A549 (cell line): ENCODE data around the gene NPM1. TPM values are rescaled to one million over a fixed set of nuclear protein-coding genes. Genes with fewer than 3 reads are reported as not detected.
"Not testable (repeated sequence)": the region's sequence is repeated elsewhere in the genome, so short reads cannot be mapped to it uniquely, and the experiment has no call there.

Experiments used
- ATAC-seq, 2 experiments: fragments of 200-7000 bp in 1 of 2; fragments of >200 bp in 1 of 2; cut with Nextera tagmentation in 1 of 2; cut with Tn5 transposase in 1 of 2; 3 replicates each; pipeline versions ENCODE4 v1.8.0 to v1.9.1; 2018 to 2020; ENCODE audit warnings: mild to moderate bottlenecking in 1 of 2, moderate library complexity in 1 of 2
- CTCF ChIA-PET: fragments of 300-600 bp; sonication (Branson Sonifier 250); formaldehyde crosslinking; extraction: SDS; loops from one replicate; lab custom pipeline; 2021; ENCODE audit warnings: antibody characterized with exemption, inconsistent platforms; lab: Yijun Ruan, JAX
- POLR2A ChIA-PET: fragments of 350-600 bp; formaldehyde crosslinking; extraction: SDS; loops from one replicate; lab custom pipeline; 2021; ENCODE audit warnings: antibody characterized with exemption, inconsistent platforms; lab: Yijun Ruan, JAX
- DNase-seq, 2 experiments: peaks; one replicate each; pipeline versions ENCODE4 v3.0.0 to v3.0.0-alpha.2; 2011 to 2016; ENCODE audit warnings: low read depth in 1 of 2, low spot score in 1 of 2
- FAIRE-seq: peaks from 2 replicates; lab custom pipeline; 2011; peaks lifted over from hg19 to GRCh38; lab: Jason Lieb, UNC
- H3K27ac ChIP-seq, 2 experiments: fragments of >200 bp; sonication (Bioruptor Twin); formaldehyde crosslinking; 3 replicates each; pipeline ENCODE4 v1.5.1; 2016 to 2017
- H3K4me1 ChIP-seq: fragments of >200 bp; sonication (Bioruptor Twin); formaldehyde crosslinking; 3 replicates; pipeline ENCODE4 v1.6.1; 2016
- H3K4me2 ChIP-seq: fragments of >200 bp; sonication (Bioruptor Twin); formaldehyde crosslinking; 3 replicates; pipeline ENCODE4 v1.6.1; 2016
- H3K4me3 ChIP-seq: fragments of >200 bp; sonication (Bioruptor Twin); formaldehyde crosslinking; 3 replicates; pipeline ENCODE4 v1.5.1; 2016
- H3K9me3 ChIP-seq: fragments of >200 bp; sonication (Bioruptor Twin); formaldehyde crosslinking; 3 replicates; pipeline ENCODE4 v1.6.1; 2016
- ATOH8 ChIP-seq: fragments of 250-450 bp; sonication (Bioruptor Pico); IDR thresholded peaks from 2 replicates; pipeline ENCODE4 v1.5.0; 2020; ENCODE audit warnings: low read depth, mild to moderate bottlenecking, moderate library complexity
- BHLHE40 ChIP-seq: IDR thresholded peaks from 2 replicates; pipeline ENCODE4 v1.6.1; 2012; ENCODE audit warnings: low read depth, low read length, inconsistent platforms
- CEBPB ChIP-seq, 2 experiments: fragments of >200 bp in 1 of 2; sonication (Bioruptor Twin) in 1 of 2; formaldehyde crosslinking in 1 of 2; IDR thresholded peaks; 2 replicates each; pipeline ENCODE4 v1.6.1; 2012 to 2016
- E2F6 ChIP-seq: IDR thresholded peaks from 2 replicates; pipeline ENCODE4 v1.6.1; 2012; ENCODE audit warnings: low read depth, borderline replicate concordance
- EP300 ChIP-seq, 2 experiments: fragments of >200 bp; sonication (Bioruptor Twin); formaldehyde crosslinking; IDR thresholded peaks; 2 replicates in 1 of 2; 3 replicates in 1 of 2; pipeline ENCODE4 v1.6.1; 2016 to 2017
- GATA3 ChIP-seq: IDR thresholded peaks from 2 replicates; pipeline ENCODE4 v1.6.1; 2012; ENCODE audit warnings: borderline replicate concordance
- HES2 ChIP-seq: fragments of >200 bp; sonication (Bioruptor Twin); formaldehyde crosslinking; IDR thresholded peaks from 2 replicates; pipeline ENCODE4 v1.6.1; 2016
- HOXA7 ChIP-seq: fragments of 250-450 bp; sonication (Bioruptor Pico); IDR thresholded peaks from 2 replicates; pipeline ENCODE4 v1.5.0; 2020; ENCODE audit warnings: mild to moderate bottlenecking, moderate library complexity
- MAFK ChIP-seq: fragments of 450-650 bp; IDR thresholded peaks from 2 replicates; pipeline ENCODE4 v1.6.1; 2014; ENCODE audit not compliant: partially characterized antibody
- NFE2L2 ChIP-seq: fragments of 150-350 bp; conservative IDR thresholded peaks from 2 replicates; pipeline ENCODE4 v1.6.1; 2014; ENCODE audit warnings: low read length
- NR3C1 ChIP-seq: fragments of >200 bp; sonication (Bioruptor Twin); formaldehyde crosslinking; IDR thresholded peaks from 3 replicates; pipeline ENCODE4 v1.6.1; 2017
- POLR2A ChIP-seq: IDR thresholded peaks from 2 replicates; pipeline ENCODE4 v1.6.1; 2012; ENCODE audit warnings: mild to moderate bottlenecking, low read length
- RAD21 ChIP-seq, 2 experiments: fragments of >200 bp in 1 of 2; sonication (Bioruptor Twin) in 1 of 2; formaldehyde crosslinking in 1 of 2; IDR thresholded peaks in 1 of 2; conservative IDR thresholded peaks in 1 of 2; 2 replicates in 1 of 2; 3 replicates in 1 of 2; pipeline ENCODE4 v1.6.1; 2012 to 2018; ENCODE audit warnings: inconsistent platforms in 1 of 2
- SMC3 ChIP-seq: fragments of >200 bp; sonication (Bioruptor Twin); formaldehyde crosslinking; IDR thresholded peaks from 3 replicates; pipeline ENCODE4 v1.6.1; 2018; ENCODE audit warnings: inconsistent platforms
- SREBF2 ChIP-seq: fragments of 450-650 bp; IDR thresholded peaks from 2 replicates; pipeline ENCODE4 v1.6.1; 2014; ENCODE audit warnings: mild to moderate bottlenecking, moderate library complexity
- TP53 ChIP-seq: fragments of 250-450 bp; sonication (Bioruptor Pico); IDR thresholded peaks from 2 replicates; pipeline ENCODE4 v1.5.0; 2021; ENCODE audit warnings: mild to moderate bottlenecking, moderate library complexity
- WGBS: methylation state at CpG from one replicate; pipeline ENCODE4 v1.1.6; 2017; ENCODE audit errors: missing lambda C conversion rate; 5-methylcytosine and 5-hydroxymethylcytosine counted together
- polyA plus RNA-seq, 4 experiments: library from polyadenylated mRNA; depleted of rRNA in 3 of 4; stranded (reverse); fragments of >200 nt; fragmentation: RNase III in 1 of 4; extraction: RNeasy Plus Mini Kit Qiagen cat#74134 plus additional on column Dnase treatment in 1 of 4; gene quantifications; 2 replicates in 3 of 4; 3 replicates in 1 of 4; pipeline ENCODE4 v1.2.3, GENCODE V29; 2011 to 2017
- TF ChIP-seq, protein P1 (sequence below): fragments of 150-350 bp; IDR thresholded peaks from 2 replicates; pipeline ENCODE4 v1.6.1; 2014; ENCODE audit warnings: low read depth, mild to moderate bottlenecking, low read length
- TF ChIP-seq, protein P2 (sequence below): fragments of 200-600 bp; sonication (generic); IDR thresholded peaks from 2 replicates; pipeline ENCODE4 v1.6.1; 2016; ENCODE audit warnings: antibody characterized with exemption, mild to moderate bottlenecking, moderate library complexity

NPM1 gene
- polyA plus RNA-seq, 2 of the 4 experiments (the other 2 are of a cell fraction), result 3,380 to 5,196 TPM

GRCh38 chr5:171370881-171371280 is 16.8 kb upstream of the NPM1 start:
- ChIA-PET CTCF (interaction anchor here (0.9 to 2.0 kb wide), 2 partner anchors 16 to 18 kb away, joined by 3 to 6 read pairs; no protein-coding TSS in a partner anchor), POLR2A (interaction anchor here (0.5 kb wide), 1 partner anchor 1132 kb away, joined by 4 read pairs; no protein-coding TSS in a partner anchor)
- 25% methylated on average over 10 of the region's 10 CpGs for WGBS
- ATAC-seq, result peak; percentile 66 to 77; a peak in 5 of 6 replicates
- not testable (repeated sequence) for H3K4me2 ChIP-seq, H3K9me3 ChIP-seq, H3K4me3 ChIP-seq, H3K27ac ChIP-seq, DNase-seq, FAIRE-seq, H3K4me1 ChIP-seq
- peak in 1 of 2 experiments; percentile 10; a peak in 1 of 5 replicates for TF ChIP-seq RAD21 (conservative IDR thresholded peaks at IDR 0.05 in 1 of 2, IDR thresholded peaks at IDR 0.05 in 1 of 2)

GRCh38 chr5:171371326-171371725 is 16.3 kb upstream of the NPM1 start:
- 68% methylated on average over 12 of the region's 13 CpGs for WGBS
- TF ChIP-seq E2F6 (no peak), SMC3 (no peak), SREBF2 (no peak)
- TF ChIP-seq, protein P1, sequence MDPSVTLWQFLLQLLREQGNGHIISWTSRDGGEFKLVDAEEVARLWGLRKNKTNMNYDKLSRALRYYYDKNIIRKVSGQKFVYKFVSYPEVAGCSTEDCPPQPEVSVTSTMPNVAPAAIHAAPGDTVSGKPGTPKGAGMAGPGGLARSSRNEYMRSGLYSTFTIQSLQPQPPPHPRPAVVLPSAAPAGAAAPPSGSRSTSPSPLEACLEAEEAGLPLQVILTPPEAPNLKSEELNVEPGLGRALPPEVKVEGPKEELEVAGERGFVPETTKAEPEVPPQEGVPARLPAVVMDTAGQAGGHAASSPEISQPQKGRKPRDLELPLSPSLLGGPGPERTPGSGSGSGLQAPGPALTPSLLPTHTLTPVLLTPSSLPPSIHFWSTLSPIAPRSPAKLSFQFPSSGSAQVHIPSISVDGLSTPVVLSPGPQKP, result no peak
- FAIRE-seq, result no peak
- Histone ChIP-seq H3K4me2 (no peak overlapping the region), H3K4me1 (no peaks in the 10 kb centered on the region), H3K9me3 (no peaks in the 10 kb centered on the region), H3K4me3 (no peak overlapping the region), H3K27ac (no peak overlapping the region)
- CTCF ChIA-PET, result interaction anchor here (0.9 to 2.0 kb wide), 2 partner anchors 16 to 18 kb away, joined by 3 to 6 read pairs; no protein-coding TSS in a partner anchor
- peak; percentile 44 to 51; a peak in 4 of 6 replicates for ATAC-seq
- POLR2A ChIA-PET, result interaction anchor here (0.5 kb wide), 1 partner anchor 1132 kb away, joined by 4 read pairs; no protein-coding TSS in a partner anchor
- no peak for DNase-seq

- POLR2A ChIA-PET, result interaction anchor here (1.9 kb wide), 1 partner anchor 8 kb away, joined by 6 read pairs; the partner anchor contains the start of gene NPM1
- FAIRE-seq, result no peak
- TF ChIP-seq, protein P2, sequence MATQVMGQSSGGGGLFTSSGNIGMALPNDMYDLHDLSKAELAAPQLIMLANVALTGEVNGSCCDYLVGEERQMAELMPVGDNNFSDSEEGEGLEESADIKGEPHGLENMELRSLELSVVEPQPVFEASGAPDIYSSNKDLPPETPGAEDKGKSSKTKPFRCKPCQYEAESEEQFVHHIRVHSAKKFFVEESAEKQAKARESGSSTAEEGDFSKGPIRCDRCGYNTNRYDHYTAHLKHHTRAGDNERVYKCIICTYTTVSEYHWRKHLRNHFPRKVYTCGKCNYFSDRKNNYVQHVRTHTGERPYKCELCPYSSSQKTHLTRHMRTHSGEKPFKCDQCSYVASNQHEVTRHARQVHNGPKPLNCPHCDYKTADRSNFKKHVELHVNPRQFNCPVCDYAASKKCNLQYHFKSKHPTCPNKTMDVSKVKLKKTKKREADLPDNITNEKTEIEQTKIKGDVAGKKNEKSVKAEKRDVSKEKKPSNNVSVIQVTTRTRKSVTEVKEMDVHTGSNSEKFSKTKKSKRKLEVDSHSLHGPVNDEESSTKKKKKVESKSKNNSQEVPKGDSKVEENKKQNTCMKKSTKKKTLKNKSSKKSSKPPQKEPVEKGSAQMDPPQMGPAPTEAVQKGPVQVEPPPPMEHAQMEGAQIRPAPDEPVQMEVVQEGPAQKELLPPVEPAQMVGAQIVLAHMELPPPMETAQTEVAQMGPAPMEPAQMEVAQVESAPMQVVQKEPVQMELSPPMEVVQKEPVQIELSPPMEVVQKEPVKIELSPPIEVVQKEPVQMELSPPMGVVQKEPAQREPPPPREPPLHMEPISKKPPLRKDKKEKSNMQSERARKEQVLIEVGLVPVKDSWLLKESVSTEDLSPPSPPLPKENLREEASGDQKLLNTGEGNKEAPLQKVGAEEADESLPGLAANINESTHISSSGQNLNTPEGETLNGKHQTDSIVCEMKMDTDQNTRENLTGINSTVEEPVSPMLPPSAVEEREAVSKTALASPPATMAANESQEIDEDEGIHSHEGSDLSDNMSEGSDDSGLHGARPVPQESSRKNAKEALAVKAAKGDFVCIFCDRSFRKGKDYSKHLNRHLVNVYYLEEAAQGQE, result no peak
- TF ChIP-seq NR3C1 (no peak), CEBPB (IDR thresholded peaks at IDR 0.05) (no peak), TP53 (CRISPR knock-in tag) (no peak), SMC3 (no peak), GATA3 (no peak), EP300 (IDR thresholded peaks at IDR 0.05) (no peak), RAD21 (conservative IDR thresholded peaks at IDR 0.05 in 1 of 2, IDR thresholded peaks at IDR 0.05 in 1 of 2) (no peak), HOXA7 (CRISPR knock-in tag) (no peak), BHLHE40 (no peak), NFE2L2 (no peak), ATOH8 (CRISPR knock-in tag) (no peak), POLR2A (no peak), HES2 (no peak), MAFK (no peak)
- TF ChIP-seq, protein P1, result no peak
- TF ChIP-seq, all 56 proteins: peak for 0
- Histone ChIP-seq H3K4me2 (no peak overlapping the region), H3K27ac (no peak overlapping the region), H3K4me3 (no peak overlapping the region), H3K4me1 (no peaks in the 10 kb centered on the region), H3K9me3 (no peaks in the 10 kb centered on the region)
- CTCF ChIA-PET, result interaction anchor here (1.8 kb wide), 1 partner anchor 38 kb away, joined by 6 read pairs; no protein-coding TSS in a partner anchor
- ATAC-seq (no peak), DNase-seq (no peak)
- 88% methylated on average over 7 of the region's 7 CpGs for WGBS
These were observed 7.7 kb upstream of the NPM1 start for GRCh38 chr5:171379961-171380360.

DNA sequence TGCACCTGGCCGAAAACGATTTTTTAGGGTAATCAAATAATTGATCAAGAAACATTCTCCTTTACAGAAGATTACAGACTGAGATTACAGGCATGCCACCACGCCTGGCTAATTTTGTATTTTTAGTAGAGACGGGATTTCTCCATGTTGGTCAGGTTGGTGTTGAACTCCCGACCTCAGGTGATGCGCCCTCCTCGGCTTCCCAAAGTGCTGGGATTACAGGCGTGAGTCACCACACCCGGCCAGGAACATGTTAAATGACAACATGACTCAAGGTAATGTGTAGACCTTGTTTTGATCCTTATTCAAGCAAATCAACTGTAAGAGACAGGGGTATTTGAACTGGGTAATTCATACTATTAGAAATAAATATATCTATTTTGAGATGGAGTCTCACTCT is 3.2 kb upstream of the NPM1 start:
- POLR2A ChIA-PET, H3K4me2 ChIP-seq, H3K4me1 ChIP-seq, H3K4me3 ChIP-seq, ATAC-seq, FAIRE-seq, CTCF ChIA-PET, DNase-seq, H3K9me3 ChIP-seq, H3K27ac ChIP-seq: not testable (repeated sequence)
- 62% methylated on average over 9 of the region's 9 CpGs for WGBS

DNA sequence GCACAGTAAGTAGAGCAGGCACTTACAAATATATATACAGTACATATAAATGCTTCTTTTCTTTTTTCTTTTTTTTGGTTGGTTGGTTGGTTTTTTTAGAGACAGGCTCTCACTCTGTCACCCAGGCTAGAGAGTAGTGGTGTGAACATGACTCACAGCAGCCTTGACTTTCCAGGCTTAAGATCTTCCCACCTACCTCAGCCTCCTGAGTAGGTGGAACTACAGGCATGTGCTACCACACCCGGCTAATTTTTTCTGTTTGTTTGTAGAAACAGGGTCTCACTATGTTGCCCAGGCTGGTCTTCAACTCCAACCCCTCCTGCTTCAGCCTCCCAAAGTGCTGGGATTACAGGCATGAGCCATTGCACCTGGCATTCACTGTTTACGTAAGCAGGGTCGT is 2.6 kb upstream of the NPM1 start:
- CTCF ChIA-PET, H3K9me3 ChIP-seq, H3K4me2 ChIP-seq, DNase-seq, ATAC-seq, H3K4me3 ChIP-seq, FAIRE-seq, H3K4me1 ChIP-seq, H3K27ac ChIP-seq, POLR2A ChIA-PET: not testable (repeated sequence)
- WGBS, result 67% methylated on average over 3 of the region's 3 CpGs
